DND-41 (cell line): Measurements from ENCODE around the gene PAX2.

Experiments
- ATAC-seq: fragments of 200-7000 bp; cut with Tn5 transposase; 3 replicates; pipeline ENCODE4 v1.9.1; 2021; ENCODE audit warnings: low read depth; ENCODE audit not compliant: insufficient read depth
- DNase-seq: peaks from one replicate; pipeline ENCODE4 v3.0.0-alpha.2; 2020
- H2AFZ ChIP-seq: 2 replicates; pipeline ENCODE4 v1.6.0; 2012; ENCODE audit warnings: low read depth, low read length
- H3K27ac ChIP-seq: 2 replicates; pipeline ENCODE4 v1.5.1; 2012; ENCODE audit warnings: low read length, inconsistent platforms
- H3K27me3 ChIP-seq: fragments of 200-600 bp; sonication (generic); 2 replicates; pipeline ENCODE4 v1.6.0; 2012; ENCODE audit warnings: low read length, mild to moderate bottlenecking, inconsistent platforms; ENCODE audit not compliant: insufficient read depth, poor library complexity
- H3K36me3 ChIP-seq: 2 replicates; pipeline ENCODE4 v1.5.1; 2012; ENCODE audit warnings: low read length, inconsistent platforms; ENCODE audit not compliant: insufficient read depth
- H3K4me1 ChIP-seq: 2 replicates; pipeline ENCODE4 v1.5.1; 2012; ENCODE audit warnings: mild to moderate bottlenecking, low read length; ENCODE audit not compliant: insufficient read depth
- H3K4me2 ChIP-seq: 2 replicates; pipeline ENCODE4 v1.6.0; 2012; ENCODE audit warnings: mild to moderate bottlenecking, moderate library complexity, low read length, inconsistent platforms; ENCODE audit not compliant: insufficient read depth
- H3K4me3 ChIP-seq, 2 experiments: fragments of 200-600 bp in 1 of 2; shearing (Covaris generic) in 1 of 2; 2 replicates each; pipeline ENCODE4 v1.5.1; 2012 to 2016; ENCODE audit warnings: inconsistent platforms in 2 of 2, low read length in 2 of 2, mild to moderate bottlenecking in 2 of 2, low read depth in 1 of 2, moderate library complexity in 1 of 2
- H3K79me2 ChIP-seq: 2 replicates; pipeline ENCODE4 v1.6.0; 2012; ENCODE audit warnings: low read length, inconsistent platforms; ENCODE audit not compliant: insufficient read depth
- H3K9ac ChIP-seq: 2 replicates; pipeline ENCODE4 v1.6.0; 2012; ENCODE audit warnings: low read depth, mild to moderate bottlenecking, inconsistent platforms, low read length, moderate library complexity
- H3K9me3 ChIP-seq: 2 replicates; pipeline ENCODE4 v1.5.1; 2012; ENCODE audit warnings: low read length, moderate library complexity, mild to moderate bottlenecking, inconsistent platforms; ENCODE audit not compliant: insufficient read depth, severe bottlenecking
- H4K20me1 ChIP-seq: 2 replicates; pipeline ENCODE4 v1.6.0; 2012; ENCODE audit warnings: low read length; ENCODE audit not compliant: insufficient read depth
- EZH2 ChIP-seq: IDR thresholded peaks from 3 replicates; pipeline ENCODE4 v1.6.1; 2012; ENCODE audit warnings: borderline replicate concordance, low read depth, mild to moderate bottlenecking, moderate library complexity, low read length, inconsistent platforms; ENCODE audit not compliant: severe bottlenecking
- TF ChIP-seq, protein P1 (sequence below): IDR thresholded peaks from 2 replicates; pipeline ENCODE4 v1.5.1; 2012; ENCODE audit warnings: borderline replicate concordance, low read length, moderate library complexity, mild to moderate bottlenecking; ENCODE audit not compliant: poor library complexity, severe bottlenecking; ENCODE audit errors: extremely low read depth

PAX2 gene

DNA sequence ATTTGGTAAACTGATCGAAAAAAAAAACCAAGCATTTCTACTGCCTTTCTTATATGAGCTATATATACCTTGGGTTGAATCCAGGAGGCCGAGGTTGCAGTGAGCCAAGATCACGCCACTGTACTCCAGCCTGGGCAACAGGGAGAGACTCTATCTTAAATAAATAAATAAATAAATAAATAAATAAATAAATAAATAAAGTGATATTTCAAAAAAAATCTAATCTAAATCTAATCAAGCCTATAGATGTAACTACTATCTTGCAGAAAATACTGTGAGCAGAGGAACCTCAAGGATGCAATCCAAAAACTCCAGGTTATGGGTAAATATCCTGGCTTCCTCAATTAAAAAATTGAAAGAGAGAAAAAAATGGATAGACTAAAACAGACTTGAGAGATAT lies 96.1 kb downstream of the PAX2 start:
- no peak overlapping the region for H2AFZ ChIP-seq
- no peaks in the 10 kb centered on the region for H3K79me2 ChIP-seq
- no peaks in the 10 kb centered on the region; the same call in 1 of the 2 replicates for H4K20me1 ChIP-seq
- no peak overlapping the region for H3K4me2 ChIP-seq
- no peaks in the 10 kb centered on the region for H3K9me3 ChIP-seq
- no peaks in the 10 kb centered on the region for H3K4me1 ChIP-seq
- TF ChIP-seq, protein P1, sequence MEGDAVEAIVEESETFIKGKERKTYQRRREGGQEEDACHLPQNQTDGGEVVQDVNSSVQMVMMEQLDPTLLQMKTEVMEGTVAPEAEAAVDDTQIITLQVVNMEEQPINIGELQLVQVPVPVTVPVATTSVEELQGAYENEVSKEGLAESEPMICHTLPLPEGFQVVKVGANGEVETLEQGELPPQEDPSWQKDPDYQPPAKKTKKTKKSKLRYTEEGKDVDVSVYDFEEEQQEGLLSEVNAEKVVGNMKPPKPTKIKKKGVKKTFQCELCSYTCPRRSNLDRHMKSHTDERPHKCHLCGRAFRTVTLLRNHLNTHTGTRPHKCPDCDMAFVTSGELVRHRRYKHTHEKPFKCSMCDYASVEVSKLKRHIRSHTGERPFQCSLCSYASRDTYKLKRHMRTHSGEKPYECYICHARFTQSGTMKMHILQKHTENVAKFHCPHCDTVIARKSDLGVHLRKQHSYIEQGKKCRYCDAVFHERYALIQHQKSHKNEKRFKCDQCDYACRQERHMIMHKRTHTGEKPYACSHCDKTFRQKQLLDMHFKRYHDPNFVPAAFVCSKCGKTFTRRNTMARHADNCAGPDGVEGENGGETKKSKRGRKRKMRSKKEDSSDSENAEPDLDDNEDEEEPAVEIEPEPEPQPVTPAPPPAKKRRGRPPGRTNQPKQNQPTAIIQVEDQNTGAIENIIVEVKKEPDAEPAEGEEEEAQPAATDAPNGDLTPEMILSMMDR: no peak
- no peak for TF ChIP-seq EZH2
- H3K9ac ChIP-seq: no peak overlapping the region
- peaks cover 16% of the 10 kb centered on the region for H3K27me3 ChIP-seq
- H3K36me3 ChIP-seq: no peaks in the 10 kb centered on the region
- H3K27ac ChIP-seq: no peak overlapping the region
- no peak for ATAC-seq
- H3K4me3 ChIP-seq: no peak overlapping the region
- no peak for DNase-seq

DNA sequence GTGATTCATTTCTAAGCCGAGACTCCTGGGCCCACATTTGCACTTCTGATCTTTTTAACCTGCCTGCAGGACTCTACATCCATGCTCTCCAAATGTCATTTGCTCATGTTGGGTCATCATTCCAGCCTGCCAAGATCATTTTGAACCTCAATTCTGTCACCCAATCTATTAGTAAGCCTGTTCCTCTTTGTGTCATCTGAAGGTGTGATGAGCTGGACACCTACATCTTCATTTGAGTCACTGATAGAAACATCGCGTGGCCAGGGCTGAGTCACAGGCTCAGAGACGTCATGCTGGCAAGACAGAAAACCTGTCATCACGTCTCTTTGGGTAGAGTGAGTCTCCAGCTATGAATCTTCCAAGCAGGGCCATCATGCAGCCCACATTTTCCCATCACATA lies 102.1 kb downstream of the PAX2 start:
- Histone ChIP-seq H3K36me3 (no peaks in the 10 kb centered on the region), H4K20me1 (no peaks in the 10 kb centered on the region), H3K27me3 (peaks cover 25% of the 10 kb centered on the region), H2AFZ (no peak overlapping the region), H3K9me3 (no peaks in the 10 kb centered on the region), H3K4me1 (no peaks in the 10 kb centered on the region), H3K4me2 (no peak overlapping the region), H3K4me3 (no peak overlapping the region), H3K27ac (no peak overlapping the region), H3K9ac (no peak overlapping the region), H3K79me2 (no peaks in the 10 kb centered on the region)
- ATAC-seq (no peak), DNase-seq (no peak)
- TF ChIP-seq, protein P1: no peak
- TF ChIP-seq EZH2: no peak

DNA sequence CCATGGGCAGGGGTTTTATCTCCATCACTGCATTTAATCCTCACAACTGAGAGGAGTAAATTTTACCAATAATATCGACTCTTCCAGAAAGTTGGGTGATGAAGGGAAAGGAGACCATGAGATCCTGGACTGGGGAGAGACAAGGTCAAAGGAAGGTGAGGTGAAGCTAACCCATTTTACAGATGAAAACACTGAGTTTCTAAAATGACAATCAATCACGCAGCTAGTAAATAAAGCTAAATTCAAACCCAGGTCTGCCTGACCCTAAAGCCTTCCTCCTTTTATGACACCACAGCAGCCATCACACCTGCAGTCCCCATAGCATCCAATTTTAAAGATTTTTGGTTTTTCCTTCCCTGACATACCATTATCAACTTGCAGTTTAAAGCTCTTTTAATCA lies 103.4 kb downstream of the PAX2 start:
- peaks cover 25% of the 10 kb centered on the region for H3K27me3 ChIP-seq
- no peak overlapping the region for H3K4me2 ChIP-seq
- no peak overlapping the region for H3K27ac ChIP-seq
- no peak overlapping the region for H3K4me3 ChIP-seq
- ATAC-seq: no peak
- no peak overlapping the region for H3K9ac ChIP-seq
- no peak overlapping the region for H2AFZ ChIP-seq
- no peaks in the 10 kb centered on the region for H3K4me1 ChIP-seq
- no peaks in the 10 kb centered on the region for H3K36me3 ChIP-seq
- no peaks in the 10 kb centered on the region for H3K9me3 ChIP-seq
- DNase-seq: no peak
- H3K79me2 ChIP-seq: no peaks in the 10 kb centered on the region
- no peaks in the 10 kb centered on the region for H4K20me1 ChIP-seq
- TF ChIP-seq, protein P1: no peak
- TF ChIP-seq EZH2: no peak

DNA sequence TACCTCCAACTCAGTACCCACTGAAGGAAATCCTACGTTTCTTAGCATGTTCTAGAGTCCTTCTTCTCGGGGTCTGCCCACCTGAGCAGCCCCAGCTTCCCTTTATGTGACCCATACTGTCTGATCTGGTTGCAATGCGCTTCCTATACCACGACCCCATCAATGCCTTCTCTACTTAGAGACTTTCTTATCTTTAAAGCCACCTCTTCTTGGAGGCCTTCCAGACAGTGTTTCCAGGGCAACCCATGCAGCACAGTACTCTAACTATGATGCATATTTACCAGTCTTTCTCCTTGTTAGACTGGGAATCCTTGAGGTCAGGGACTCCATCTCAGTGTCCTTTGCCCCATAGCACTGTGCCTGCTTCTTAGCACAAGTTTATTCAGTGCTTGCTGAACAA lies 112.9 kb downstream of the PAX2 start:
- H3K4me1 ChIP-seq: no peaks in the 10 kb centered on the region
- DNase-seq: no peak
- peaks cover 32% of the 10 kb centered on the region for H3K27me3 ChIP-seq
- H3K27ac ChIP-seq: no peak overlapping the region
- H3K4me3 ChIP-seq: no peak overlapping the region
- H3K36me3 ChIP-seq: no peaks in the 10 kb centered on the region
- no peak overlapping the region for H2AFZ ChIP-seq
- H4K20me1 ChIP-seq: no peaks in the 10 kb centered on the region; the same call in 1 of the 2 replicates
- no peak overlapping the region for H3K4me2 ChIP-seq
- H3K9ac ChIP-seq: no peak overlapping the region
- H3K79me2 ChIP-seq: no peaks in the 10 kb centered on the region
- no peak for TF ChIP-seq EZH2
- TF ChIP-seq, protein P1: no peak
- no peaks in the 10 kb centered on the region for H3K9me3 ChIP-seq
- ATAC-seq: no peak
